Uterus (tissue), 4 donors: Measurements from ENCODE around the gene HOXA9. TPM values are rescaled to one million over a fixed set of nuclear protein-coding genes. Genes with fewer than 3 reads are reported as not detected.

Source experiments
- DNase-seq, 2 donors: peaks; one replicate each; pipeline ENCODE4 v3.0.0-alpha.2; 2019 to 2020
- H3K27ac ChIP-seq, 2 donors: fragments of 200-600 bp; sonication (generic); 1 replicate in 1 of 2; 2 replicates in 1 of 2; pipeline ENCODE4 v1.5.1; 2016 to 2018
- H3K27me3 ChIP-seq, 2 donors: fragments of 200-600 bp; sonication (generic); one replicate each; pipeline ENCODE4 v1.5.1; 2018 to 2019; ENCODE audit warnings: control low read depth in 1 of 2
- H3K36me3 ChIP-seq, 2 donors: fragments of 200-600 bp; sonication (generic); one replicate each; pipeline ENCODE4 v1.5.1; 2019; ENCODE audit warnings: control low read depth in 1 of 2
- H3K4me1 ChIP-seq, 2 donors: fragments of 200-600 bp; sonication (generic); one replicate each; pipeline ENCODE4 v1.5.1; 2018 to 2019; ENCODE audit warnings: control low read depth in 1 of 2
- H3K4me3 ChIP-seq, 2 donors: fragments of 200-600 bp; sonication (generic); 1 replicate in 1 of 2; 2 replicates in 1 of 2; pipeline ENCODE4 v1.5.1; 2018 to 2019; ENCODE audit warnings: mild to moderate bottlenecking in 1 of 2
- H3K9me3 ChIP-seq, 2 donors: fragments of 200-600 bp; sonication (generic); one replicate each; pipeline ENCODE4 v1.5.1; 2019; ENCODE audit warnings: control low read depth in 1 of 2
- POLR2A ChIP-seq, 2 donors: fragments of 450-650 bp; IDR thresholded peaks; one replicate each; pipeline ENCODE4 v1.6.1; 2016; ENCODE audit warnings: antibody characterized with exemption in 2 of 2, mild to moderate bottlenecking in 1 of 2, moderate library complexity in 1 of 2
- intact Hi-C: fragments of 100-400 bp; cut with DNase I; formaldehyde crosslinking; loops from one replicate; pipeline ENCODE4 v1.15.1; 2023; ENCODE audit warnings: low total_unique reads
- total RNA-seq, 4 donors: library from RNA; depleted of rRNA in 3 of 4; stranded (reverse); fragments of >200 nt in 3 of 4; gene quantifications; one replicate each; pipeline versions ENCODE4 v1.1.0 to v1.2.4, GENCODE V29; 2014 to 2023
- TF ChIP-seq, protein P1 (sequence below), 4 experiments: fragments of 200-600 bp in 2 of 4; fragments of 450-650 bp in 2 of 4; sonication (generic) in 2 of 4; IDR thresholded peaks; one replicate each; pipeline ENCODE4 v1.5.1; 2016 to 2019; ENCODE audit warnings: antibody characterized with exemption in 4 of 4, mild to moderate bottlenecking in 2 of 4, moderate library complexity in 1 of 4
- donor health status: DM: yes; HTN: yes; CAD: no.

Gene HOXA9
- total RNA-seq, 4 donors from 2014 or later = 2.3 to 26.4 (median 22.4) TPM

DNA sequence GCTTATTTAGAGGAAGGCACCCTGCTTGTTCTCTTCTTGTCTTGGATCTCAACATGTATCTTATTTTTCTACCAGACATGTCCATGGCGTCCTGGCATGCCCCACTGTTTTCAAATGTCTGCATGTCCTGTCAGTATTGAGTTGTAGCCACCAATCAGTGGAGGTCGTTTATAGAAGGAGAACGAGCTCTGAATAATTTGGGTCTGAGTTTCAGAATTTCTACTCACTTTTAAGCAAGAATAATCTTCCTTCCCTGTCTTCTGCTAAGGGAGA is 37.5 kb upstream of the HOXA9 start:
- DNase-seq = no peak
- H3K27ac ChIP-seq = no peak overlapping the region
- no peaks in the 10 kb centered on the region for H3K36me3 ChIP-seq
- H3K4me3 ChIP-seq = no peak overlapping the region
- intact Hi-C loops = no loop called here
- H3K9me3 ChIP-seq = no peaks in the 10 kb centered on the region
- peaks cover 40 to 76% of the 10 kb centered on the region in 2 donors for H3K27me3 ChIP-seq
- H3K4me1 ChIP-seq = peaks cover 0 to 11% of the 10 kb centered on the region in 2 donors
- TF ChIP-seq, protein P1, sequence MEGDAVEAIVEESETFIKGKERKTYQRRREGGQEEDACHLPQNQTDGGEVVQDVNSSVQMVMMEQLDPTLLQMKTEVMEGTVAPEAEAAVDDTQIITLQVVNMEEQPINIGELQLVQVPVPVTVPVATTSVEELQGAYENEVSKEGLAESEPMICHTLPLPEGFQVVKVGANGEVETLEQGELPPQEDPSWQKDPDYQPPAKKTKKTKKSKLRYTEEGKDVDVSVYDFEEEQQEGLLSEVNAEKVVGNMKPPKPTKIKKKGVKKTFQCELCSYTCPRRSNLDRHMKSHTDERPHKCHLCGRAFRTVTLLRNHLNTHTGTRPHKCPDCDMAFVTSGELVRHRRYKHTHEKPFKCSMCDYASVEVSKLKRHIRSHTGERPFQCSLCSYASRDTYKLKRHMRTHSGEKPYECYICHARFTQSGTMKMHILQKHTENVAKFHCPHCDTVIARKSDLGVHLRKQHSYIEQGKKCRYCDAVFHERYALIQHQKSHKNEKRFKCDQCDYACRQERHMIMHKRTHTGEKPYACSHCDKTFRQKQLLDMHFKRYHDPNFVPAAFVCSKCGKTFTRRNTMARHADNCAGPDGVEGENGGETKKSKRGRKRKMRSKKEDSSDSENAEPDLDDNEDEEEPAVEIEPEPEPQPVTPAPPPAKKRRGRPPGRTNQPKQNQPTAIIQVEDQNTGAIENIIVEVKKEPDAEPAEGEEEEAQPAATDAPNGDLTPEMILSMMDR (IDR thresholded peaks at IDR 0.05) = no peak
- TF ChIP-seq POLR2A (IDR thresholded peaks at IDR 0.05) = no peak

GRCh38 chr7:27202018-27202861 is 36.9 kb upstream of the HOXA9 start:
- intact Hi-C loops = no loop called here
- H3K4me3 ChIP-seq = no peak overlapping the region
- no peaks in the 10 kb centered on the region for H3K9me3 ChIP-seq
- no peak for TF ChIP-seq POLR2A (IDR thresholded peaks at IDR 0.05)
- TF ChIP-seq, protein P1 (IDR thresholded peaks at IDR 0.05) = no peak
- peaks cover 0 to 11% of the 10 kb centered on the region in 2 donors for H3K4me1 ChIP-seq
- no peaks in the 10 kb centered on the region for H3K36me3 ChIP-seq
- no peak overlapping the region for H3K27ac ChIP-seq
- H3K27me3 ChIP-seq = peaks cover 46 to 82% of the 10 kb centered on the region in 2 donors
- no peak for DNase-seq

DNA sequence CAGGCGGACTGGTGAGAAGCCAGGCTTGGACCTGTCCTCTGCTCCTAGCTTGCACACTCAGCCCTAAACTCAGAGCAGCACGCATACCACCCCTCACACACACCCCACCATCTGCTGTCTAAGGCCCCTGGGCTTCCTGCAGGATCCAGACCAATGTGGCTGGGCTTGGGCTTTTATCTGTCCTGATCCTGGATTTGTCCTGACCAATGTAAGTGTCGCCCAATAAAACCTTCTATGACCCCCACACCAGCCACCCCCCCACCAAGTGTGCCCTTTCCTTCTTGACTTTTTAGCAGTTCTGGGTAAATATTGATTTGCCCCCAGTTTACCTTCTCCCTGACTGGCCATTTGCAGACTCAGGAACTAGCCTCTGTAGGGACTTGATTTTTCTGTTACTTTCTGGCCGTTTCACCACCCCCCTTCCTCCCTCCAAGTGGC is 36.3 kb upstream of the HOXA9 start:
- Histone ChIP-seq H3K36me3 (no peaks in the 10 kb centered on the region), H3K9me3 (no peaks in the 10 kb centered on the region), H3K27ac (no peak overlapping the region), H3K4me1 (peaks cover 0 to 11% of the 10 kb centered on the region in 2 donors), H3K27me3 (peaks cover 47 to 85% of the 10 kb centered on the region in 2 donors), H3K4me3 (no peak overlapping the region)
- TF ChIP-seq, protein P1 (IDR thresholded peaks at IDR 0.05) = no peak
- no peak for TF ChIP-seq POLR2A (IDR thresholded peaks at IDR 0.05)
- no peak for DNase-seq
- intact Hi-C loops = no loop called here

DNA sequence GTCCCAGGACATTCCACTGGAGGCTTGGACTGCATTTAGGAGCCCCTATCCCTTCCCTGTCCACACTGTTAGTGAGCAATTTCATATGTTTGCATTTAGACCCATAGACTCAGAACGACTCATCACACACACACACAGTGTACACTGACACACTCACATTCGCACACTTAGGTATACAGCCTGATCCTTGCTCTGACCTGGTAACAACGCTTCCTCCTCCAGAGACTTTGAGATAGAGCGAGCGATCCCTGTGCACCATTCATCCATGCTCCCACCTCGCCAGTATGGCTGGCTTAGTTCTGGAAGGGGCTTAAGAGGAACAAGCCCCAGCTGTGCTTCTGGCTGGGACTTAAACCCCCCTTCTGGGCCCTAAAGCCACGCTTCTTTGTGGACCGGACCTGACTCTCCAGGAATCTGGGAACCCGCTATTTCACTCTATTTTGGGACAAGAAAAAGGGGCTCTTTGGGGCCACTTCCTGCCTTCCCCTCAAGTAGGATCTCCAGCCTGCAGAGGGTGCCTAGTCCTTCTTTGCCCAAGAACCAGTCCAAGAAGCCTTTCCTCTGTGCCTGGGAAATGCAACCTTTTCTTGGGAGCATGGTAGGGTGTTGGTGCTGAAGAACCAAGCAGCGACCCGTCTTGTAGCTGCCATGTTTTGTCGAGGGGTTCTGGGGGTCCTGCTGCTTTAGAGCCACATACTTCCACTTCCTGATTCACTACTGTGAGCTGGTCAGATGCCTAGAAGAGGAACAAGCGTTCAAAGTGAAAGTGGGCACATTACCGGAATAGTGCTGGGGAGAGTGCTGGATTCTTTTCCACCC is 35.6 kb upstream of the HOXA9 start:
- intact Hi-C loops = no loop called here
- DNase-seq = no peak
- no peak for TF ChIP-seq POLR2A (IDR thresholded peaks at IDR 0.05)
- TF ChIP-seq, protein P1 (IDR thresholded peaks at IDR 0.05) = no peak
- peaks cover 47 to 80% of the 10 kb centered on the region in 2 donors for H3K27me3 ChIP-seq
- peak overlapping the region in 1 of 2 donors; percentile 8 for H3K27ac ChIP-seq
- no peaks in the 10 kb centered on the region for H3K9me3 ChIP-seq
- peak overlapping the region in 1 of 2 donors; percentile 24 for H3K4me3 ChIP-seq
- no peaks in the 10 kb centered on the region for H3K36me3 ChIP-seq
- H3K4me1 ChIP-seq = peaks cover 0 to 11% of the 10 kb centered on the region in 2 donors
